Stimulated activated CD4-positive, alpha-beta T cell treated with anti-CD3 and anti-CD28 coated beads, Interleukin-15, amount 100 ng/mL, for 48 hours (primary cell): ENCODE measurements around the gene PMPCA.

Experiments
- DNase-seq, 2 donors: peaks; one replicate each; pipeline ENCODE4 v3.0.0-alpha.2; 2020; ENCODE audit warnings: low read depth in 2 of 2

The PMPCA gene

DNA sequence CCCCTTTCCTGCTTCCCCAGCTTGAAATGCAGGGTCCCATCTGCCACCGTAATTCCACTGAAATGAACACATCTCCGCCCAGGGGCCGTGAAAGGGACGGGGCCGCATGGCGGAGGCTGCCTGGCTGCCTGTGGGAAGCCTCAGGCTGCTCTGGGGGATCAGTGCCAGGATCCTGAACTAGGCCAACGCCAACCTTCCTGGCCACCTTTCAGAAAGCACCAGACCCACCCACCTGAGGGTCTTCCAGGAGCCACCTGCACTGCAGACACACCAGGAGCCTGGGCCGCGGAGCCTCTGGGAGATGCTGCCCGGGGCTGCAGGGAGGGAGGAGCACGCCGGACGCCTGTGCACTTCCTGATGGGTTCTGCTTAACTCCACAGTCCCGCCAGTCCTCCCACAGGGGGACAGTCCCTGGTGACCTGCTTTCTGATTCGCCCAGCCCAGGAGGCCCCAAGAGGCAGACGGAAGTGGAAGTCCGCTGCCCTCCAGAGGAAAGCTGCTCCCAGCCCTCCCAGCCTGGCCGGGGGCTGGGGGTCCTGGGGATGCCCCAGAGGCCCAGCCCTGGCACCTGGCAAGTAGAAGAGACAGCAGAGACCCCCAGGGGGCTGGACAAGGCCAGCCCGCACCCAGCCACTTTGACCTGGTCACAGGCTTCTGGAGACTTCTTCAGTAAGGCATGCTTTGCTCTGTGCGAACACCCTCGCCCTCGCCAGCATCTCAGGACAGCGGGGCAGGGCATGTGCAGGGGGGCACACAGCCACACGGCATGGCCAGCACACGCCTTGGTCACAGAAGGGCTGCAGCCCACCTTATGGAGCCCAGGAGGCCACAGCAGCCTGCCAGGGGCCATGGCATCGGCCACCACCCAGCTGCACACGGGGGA is 36.9 kb upstream of the PMPCA start, which contains the start of gene CARD9:
TSS of gene CARD9 (minus strand) at position 370 of the 883 bp plus-strand sequence. CDS start 1,591 bp downstream, outside the sequence.
- no peak for DNase-seq

DNA sequence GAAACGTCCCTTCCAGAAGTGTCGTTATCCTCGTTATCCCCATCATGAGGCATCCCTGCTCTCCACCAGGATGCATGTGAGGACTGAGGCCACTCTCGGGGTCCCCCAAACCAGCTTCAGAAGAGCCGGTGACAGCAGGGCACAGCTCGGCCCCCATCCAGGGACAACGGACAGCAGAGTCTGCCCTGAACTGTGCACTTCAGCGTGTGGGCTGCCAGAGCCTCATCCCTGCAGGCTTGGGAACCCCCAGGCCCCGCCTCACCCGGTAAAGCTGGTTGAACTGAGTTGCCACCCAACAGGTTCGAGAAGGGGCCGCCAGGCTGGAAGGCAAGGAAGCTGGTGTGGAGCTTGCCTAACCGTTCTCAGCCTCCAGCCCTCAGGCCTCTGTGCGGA is 36.3 kb upstream of the PMPCA start:
- DNase-seq: no peak

DNA sequence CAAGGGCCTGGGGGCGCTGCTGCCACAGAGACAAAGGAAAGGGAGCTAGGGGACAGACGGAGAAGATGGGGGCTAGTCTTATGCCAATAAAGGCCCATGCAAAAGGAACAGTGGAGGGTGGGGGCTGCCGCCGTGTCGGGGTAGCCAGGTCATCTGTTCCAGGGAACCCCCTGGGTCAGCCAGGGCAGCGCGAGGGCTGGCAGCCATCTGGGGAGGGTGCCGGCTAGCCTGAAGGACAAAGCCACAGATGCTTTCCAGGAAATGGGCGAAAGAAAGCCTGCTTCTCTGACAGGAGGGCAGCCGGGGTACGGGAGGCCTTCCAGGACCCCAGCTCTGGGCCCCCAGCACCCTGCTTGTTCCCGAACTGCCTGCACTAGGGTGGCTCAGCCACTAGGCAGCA is 35.4 kb upstream of the PMPCA start:
- no peak for DNase-seq

DNA sequence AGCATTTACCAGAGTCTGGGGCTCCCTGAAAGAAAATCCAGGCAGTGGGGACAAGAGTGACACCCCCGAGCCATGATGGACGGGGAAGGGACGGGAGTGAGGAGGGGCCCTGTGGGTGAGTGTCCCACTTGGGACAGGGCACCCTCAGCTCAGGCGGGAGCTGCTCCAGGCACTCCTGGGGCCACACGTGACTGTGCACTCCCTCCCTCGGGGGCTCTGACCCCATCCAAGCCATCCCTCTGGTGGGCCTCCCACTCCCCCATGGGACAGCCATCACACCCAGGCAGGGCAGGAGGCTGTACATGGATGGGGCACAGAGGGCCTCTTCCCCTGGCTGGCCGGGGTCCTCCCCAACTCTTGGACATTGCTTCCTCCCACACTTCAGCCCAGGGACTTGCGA is 34.0 kb upstream of the PMPCA start:
- no peak for DNase-seq

DNA sequence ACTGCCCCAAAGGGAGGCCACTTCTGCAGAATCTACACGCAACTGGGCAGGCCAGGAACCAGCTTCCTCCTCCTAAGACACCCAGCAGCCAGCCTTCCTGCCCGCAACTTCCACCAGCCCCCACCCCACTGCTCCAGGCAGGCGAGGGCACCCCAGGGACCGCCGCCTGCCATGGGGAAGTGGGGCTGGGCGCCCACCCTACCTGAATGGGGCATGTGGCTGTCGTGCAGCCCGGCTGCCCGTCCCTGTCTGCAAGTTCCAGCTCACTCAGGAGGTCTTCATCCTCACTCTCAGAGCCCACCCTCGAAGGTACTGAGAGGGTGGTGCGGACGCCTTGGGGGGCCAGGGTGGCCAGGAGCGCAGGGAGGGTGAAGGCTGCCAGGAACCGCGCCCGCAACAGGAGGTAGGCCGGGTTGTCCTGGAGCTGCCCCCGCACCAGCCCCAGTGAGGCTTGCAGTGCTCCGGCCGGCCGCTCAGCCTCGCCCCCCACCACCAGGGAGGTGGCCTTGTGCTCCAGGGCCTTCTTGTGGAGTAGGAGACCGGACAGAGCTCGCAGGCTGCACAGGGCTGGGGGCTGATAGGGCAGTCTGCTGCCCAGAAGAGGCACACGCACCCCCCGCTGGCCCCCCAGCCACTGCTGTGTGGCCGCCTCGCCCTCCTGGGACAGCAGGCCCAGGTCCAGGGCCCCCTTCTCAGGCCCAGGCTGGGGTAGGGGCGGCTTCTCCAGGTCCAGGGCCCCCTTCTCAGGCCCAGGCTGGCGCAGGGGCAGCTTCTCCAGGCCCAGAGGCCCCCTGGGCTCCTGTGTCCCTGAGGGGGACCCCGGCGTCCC is 32.9 kb upstream of the PMPCA start:
- DNase-seq: no peak

DNA sequence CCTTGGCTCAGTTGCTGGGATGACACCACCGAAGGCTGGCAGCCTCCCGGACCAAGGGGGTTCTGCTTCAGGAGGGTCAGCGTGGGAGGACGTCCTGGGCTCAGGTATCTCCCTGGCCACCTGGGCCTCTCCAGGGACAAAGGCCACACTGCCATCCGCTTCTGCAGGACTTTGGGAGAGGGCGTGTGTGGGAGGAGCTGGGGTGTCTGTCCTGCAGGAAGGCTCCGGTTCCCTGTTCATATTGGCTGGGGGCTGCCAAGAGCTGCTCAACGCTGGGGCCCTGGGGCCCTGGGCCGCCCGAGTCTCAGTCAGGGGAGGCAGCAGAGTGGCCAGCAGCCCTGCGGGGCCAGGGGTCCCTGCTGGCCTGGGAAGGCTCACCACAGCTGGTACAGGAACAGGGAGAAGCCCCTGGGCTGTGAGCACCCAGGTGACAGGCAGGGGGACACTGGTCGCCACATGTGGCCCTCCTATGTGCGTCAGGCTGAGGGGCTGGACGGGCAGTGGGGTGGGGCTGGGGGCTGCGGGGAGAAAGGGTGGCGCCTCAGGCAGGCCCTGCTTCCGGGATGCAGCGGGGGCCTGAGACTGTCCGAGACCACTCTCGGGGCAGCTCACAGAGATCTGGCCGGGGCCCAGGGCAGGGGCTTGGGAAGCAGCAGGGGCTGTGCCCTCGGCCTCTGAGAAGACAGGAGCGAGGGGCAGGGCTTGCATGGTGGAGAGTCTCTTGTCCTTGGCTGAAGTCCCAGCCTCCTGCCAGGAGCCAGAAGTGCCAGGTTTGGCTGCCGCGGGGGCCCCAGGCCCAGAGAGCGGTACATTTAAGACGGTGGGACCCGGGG is 32.1 kb upstream of the PMPCA start:
- no peak for DNase-seq

DNA sequence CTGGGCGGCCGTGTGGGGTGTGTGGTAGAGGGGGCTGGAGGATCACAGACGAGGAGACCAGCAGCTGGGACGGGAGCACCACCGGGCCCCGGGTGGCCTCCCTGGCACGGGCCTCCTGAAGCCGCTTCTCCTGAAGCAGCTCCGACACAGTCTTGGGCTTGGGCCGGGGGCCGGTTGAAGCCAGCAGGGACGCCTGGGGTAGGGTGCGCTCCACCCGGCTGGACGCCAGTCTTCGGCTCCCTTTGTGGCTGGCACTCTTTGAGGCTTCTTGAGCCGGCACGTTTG is 31.5 kb upstream of the PMPCA start:
- no peak for DNase-seq

DNA sequence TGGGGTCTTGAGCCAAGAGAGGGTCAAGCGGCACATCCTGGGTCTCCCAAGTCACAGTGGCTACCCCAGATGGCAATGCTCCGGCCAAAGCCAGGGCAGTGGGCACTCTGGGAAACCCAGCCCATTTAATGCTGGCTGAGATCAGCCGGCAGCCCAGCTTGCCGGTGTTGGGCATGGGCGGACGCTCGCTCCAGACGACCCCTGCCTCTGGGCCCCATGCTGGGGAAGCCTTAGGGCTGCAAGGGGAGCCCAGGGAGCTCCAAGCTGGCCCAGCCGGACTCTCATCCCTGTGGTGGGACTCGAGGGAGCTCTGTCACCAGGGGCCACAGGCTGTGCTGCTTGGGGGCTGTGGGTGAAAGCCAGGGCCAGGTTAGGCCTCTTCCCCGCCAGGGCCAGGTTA is 31.1 kb upstream of the PMPCA start:
- DNase-seq: no peak

DNA sequence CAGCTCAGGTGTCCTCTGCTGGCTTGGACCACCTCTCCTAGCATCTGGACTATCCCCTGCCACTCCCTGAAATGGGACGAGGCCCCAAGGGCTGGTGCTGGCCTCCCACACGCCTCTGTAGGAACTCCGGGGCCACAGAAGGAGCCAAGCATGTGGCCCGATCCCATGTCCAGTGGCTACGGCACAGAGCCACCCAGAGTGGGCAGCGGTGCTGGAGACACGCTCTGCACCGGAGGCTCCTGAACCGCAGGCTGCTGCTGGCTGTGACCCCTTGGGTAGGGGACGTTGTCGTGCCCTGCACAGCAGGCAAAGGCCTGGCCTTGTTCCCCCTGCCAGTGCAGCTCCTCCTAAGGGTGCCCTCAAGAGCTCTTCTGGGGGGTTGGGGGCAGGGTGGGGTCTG is 30.6 kb upstream of the PMPCA start:
- DNase-seq: no peak

DNA sequence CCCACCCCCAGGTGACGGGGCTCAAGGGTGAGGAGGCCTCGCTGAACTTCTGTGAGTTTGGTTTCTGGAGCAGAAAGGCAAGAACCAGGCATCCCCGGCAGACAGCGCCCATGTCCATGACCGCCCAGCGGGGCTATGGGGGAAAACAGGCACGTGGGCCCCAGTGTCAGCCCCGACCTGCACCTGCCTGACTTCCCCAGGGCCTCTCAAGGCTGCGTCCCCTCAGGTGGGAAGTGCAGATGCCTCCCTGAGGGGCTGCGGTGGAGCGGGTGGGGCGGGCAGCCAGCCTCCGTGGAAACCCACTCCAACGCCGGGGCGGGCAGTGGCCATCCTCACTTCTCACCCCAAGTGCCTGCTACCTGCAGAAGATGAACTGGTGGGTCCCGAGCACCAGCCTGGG is 30.1 kb upstream of the PMPCA start:
- DNase-seq: no peak

DNA sequence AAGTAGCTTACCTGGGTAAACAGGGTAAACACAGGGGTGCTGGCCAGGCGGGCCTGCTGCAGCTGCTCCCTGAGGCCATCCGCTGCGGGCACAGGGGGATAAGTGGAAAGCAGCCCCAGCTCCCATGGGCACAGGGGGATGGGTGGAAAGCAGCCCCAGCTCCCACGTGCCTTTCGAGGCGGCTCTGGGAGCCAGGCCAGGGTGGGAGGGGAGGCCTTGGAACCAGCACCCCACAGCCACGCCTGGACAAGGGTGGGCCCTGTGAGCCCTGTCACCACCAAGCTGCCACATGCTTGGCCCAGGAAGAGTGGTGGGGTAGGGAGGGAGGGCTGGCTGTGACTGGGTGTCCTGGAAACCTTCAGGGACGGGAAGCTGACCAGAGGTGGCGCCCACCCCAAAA is 29.1 kb upstream of the PMPCA start:
- no peak for DNase-seq

DNA sequence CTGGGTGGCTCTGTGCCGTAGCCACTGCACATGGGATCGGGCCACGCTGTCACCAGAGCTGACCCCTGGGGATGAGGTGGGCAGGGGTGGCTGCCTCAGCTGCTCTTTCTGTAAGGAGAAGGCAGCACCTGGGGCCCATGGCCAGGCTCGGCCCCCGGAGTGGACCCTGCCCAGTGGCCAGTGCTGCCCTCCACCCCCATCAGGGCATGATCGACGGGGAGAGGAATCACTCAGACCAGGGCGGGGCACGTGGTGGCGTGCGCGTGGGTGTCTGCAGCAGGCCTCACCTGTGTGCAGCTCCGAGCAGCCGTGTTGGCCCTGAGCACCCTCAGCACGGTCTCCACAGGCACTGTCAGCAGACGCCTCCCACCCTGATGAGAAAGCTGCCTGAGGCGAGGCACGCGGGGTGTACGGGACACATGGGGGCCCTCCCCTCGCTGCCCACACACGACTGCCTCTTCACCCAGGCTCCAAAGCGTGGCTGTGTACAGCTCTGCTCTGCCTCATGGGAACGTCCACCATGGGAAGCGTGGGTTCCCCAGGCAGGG is 28.4 kb upstream of the PMPCA start:
- DNase-seq: no peak

DNA sequence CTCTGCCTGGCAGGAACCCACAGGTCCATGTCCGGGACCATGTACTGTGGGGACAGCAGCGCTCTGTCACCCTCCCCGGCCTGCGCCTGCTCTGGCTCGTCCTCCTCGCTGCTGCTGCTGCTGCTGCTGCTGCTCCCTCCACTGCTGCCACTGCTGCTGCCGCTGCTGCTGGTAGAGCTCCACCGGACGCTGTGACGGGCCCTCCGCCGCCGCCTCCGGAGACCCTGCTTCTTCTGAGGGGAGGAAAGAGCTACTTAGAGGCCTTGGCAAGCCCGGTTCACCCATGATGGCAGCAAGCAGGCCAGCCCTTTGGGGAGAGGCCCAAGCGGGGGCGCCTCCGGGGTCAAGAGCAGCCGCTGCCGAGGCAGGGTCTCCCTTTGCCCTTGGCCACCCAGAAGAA is 27.0 kb upstream of the PMPCA start:
- no peak for DNase-seq

DNA sequence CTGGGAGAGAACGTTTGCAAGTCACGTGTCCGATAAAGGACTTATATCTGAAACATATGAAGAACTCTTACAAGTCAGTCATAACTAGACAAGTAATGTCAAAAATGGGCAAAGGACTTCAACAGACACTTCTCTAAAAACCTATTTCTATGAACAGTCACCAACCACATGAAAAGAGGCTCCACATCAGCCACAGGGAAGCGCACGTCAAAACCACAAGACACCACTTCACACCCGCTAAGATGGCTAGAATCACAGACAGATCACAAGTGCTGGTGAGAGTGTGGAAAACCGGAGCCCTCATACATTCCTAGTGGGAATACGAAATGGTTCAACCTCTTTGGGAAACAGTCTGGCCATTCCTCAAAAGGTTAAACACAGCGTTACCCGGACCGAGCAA is 25.4 kb upstream of the PMPCA start:
- DNase-seq: no peak

DNA sequence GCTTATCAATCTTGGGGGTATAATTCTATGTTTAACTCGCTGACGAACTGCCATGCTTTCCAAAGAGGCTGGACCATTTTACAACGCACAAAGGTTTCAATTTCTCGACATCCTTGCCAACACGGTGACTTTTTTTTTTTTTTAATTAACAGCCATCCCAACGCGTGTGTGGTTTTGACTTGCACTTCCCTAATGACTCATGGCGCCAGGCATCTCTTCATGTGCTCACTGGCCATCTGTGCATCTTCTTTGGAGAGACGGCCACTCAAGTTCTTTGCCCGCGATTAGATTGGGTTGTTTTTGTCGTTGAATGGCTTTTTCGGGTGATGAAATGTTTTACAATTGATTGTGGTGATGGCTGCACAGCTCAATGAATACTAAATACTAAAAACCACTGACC is 24.4 kb upstream of the PMPCA start:
- no peak for DNase-seq

DNA sequence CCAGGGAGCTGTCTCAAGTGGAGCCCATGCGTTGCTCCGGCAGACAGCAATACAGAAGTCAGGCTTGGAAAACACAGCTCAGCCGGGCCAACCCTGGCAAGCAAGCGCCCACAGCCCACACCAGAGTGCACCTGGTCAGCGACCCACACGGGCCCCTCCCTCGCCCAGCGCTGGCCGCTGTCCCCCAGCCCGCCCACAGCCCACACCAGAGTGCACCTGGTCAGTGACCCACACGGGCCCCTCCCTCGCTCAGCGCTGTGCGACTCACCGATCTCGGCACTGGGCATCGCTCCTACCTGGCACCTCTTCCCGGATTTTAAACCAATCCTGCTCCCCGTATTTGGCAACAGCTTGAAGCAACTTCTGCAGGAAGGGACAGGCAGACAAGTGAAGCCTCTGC is 23.2 kb upstream of the PMPCA start:
- DNase-seq: no peak

DNA sequence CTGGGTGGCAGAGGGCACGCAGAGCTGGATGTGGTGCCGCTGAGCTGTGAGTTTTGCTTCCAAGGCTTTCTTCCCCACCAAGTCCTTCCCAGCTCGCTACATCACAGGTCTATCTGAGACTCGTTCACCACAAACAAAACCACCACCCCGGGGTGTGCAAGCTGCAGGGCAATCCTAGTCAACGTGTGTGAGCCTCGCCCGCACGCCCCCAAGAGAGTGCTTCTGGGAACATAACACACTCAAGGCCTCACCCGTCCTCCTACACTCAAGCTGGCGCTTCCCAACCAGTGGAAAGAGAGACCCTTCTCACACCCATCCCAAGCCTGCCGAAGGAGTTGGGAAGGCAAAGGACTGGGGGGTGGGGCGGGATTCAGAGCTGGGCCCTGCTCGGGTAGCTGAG is 21.1 kb upstream of the PMPCA start:
- DNase-seq: no peak

DNA sequence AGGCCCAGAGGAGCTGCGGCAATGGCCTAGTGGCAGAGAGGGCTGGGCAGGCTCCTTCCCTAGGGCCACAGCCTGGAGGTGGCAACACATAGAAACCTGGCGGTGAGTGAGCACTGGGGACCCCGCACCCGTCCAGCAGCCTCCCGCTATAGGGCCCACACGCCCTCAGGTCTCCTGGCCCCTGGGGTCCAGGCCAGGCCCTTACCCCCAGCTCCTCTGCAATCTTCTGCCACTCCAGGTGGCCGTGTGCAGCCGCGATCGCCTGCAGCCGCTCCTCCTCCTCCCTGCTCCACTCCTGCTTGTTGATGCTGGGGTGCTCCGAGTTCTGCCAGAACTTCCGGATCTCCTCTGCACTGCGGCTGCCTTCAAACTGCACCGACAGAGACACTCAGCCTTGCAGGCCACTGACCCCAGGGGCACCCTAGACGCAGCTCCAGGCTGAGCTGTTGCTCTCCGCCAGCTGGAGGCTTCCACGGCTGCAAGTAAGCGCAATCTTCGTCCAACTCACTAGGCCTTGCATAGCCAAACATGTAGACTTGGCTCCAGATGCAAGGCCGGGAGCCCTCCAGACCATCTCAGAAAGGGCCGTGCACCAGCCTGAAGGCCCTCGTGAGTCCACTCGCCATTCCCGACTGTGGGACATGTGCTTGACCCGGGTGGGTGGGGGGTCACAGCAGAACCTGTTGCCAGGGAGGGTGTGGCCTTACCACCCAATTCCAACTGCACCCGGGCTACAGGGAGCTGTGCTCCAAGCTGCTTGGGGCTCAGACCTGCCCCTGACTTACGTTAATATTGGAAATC is 18.5 kb upstream of the PMPCA start:
- no peak for DNase-seq

DNA sequence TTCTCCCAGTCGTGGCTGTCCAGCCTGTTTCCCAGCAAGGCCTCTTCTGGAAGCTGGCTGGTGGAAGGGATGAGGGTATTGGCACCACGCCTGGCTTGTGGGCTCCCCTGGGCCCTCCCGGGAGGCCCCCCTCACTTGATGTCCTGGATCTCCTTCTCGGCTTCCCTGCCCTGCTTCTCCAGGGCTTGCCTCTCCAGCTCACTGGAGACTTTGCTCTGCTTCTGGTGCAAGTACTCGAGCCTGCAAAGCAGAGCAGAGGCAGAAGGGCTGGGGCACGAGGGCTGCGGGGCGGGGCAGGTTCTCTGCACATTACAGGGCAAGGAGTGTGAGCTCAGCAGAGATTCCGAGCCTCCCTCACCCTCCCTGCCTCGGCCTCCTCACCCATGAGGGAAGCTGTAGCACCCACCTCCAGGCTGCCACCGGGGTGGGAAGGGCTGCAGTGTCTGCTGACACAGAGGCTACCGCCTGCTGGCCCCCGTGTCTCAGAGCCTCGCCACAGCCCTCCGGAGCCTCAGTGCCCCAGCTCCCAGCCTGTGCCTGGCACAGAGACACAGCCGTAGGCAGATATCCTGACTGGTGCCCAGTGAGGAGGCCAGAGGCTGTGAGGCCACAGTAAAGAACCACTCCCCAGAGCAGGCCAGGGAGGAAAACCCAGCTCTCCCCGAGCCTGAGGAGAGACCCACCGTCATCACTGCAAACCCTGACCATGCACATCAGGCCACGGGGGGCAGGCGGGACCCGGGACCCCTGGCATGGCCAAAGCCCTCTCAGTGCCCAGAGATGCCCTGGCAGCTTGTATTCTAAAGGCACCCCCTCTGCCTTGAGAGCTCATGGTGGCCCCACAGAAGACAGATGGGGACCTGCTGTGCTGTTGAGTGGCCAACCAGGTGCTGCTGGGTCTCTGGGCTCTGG is 17.7 kb upstream of the PMPCA start:
- DNase-seq: no peak

DNA sequence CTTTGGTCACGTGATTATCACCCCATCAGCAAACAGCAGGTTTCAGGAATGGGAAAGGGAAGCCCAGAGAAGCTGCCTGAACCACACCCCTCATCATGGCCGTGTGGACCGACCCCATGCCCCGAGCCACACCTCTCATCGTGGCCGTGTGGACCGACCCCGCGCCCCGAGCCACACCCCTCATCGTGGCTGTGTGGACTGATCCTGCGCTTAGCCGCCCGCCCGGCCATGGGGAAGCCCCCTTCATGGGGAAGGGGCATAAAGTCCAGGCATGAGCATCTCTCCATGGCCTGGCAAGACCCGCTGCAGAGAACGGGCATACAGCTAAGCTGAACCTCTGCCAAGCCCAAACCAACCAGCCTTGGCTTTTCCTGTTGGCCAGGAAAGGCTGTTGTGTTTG is 16.9 kb upstream of the PMPCA start:
- DNase-seq: no peak
